Endothelial cell of umbilical vein (primary cell): Measurements from ENCODE around the gene PI3. TPM values are rescaled to one million over a fixed set of nuclear protein-coding genes. Genes with fewer than 3 reads are reported as not detected.

Experiments
- BruUV-seq: library from RNA; stranded (reverse); fragments of 400-500 nt; replicated peaks from 2 replicates; lab custom pipeline; 2021; lab: Mats Ljungman, UMichigan
- CTCF ChIA-PET: fragments of 300-600, 350-600 bp; sonication (Branson Sonifier 250); formaldehyde crosslinking; loops from one replicate; lab custom pipeline; 2021; ENCODE audit warnings: antibody characterized with exemption, inconsistent platforms; lab: Charles Lee
- POLR2A ChIA-PET: fragments of 300-600, 350-600 bp; sonication (Branson Sonifier 250); formaldehyde crosslinking; loops from one replicate; lab custom pipeline; 2021; ENCODE audit warnings: antibody characterized with exemption, inconsistent platforms; lab: Charles Lee
- DNase-seq: peaks from one replicate; pipeline ENCODE4 v3.0.0-alpha.2; 2011; ENCODE audit warnings: low read depth, low spot score
- FAIRE-seq: peaks from 2 replicates; lab custom pipeline; 2011; peaks lifted over from hg19 to GRCh38; lab: Jason Lieb, UNC
- H2AFZ ChIP-seq: 2 replicates; pipeline ENCODE4 v1.6.0; 2012; ENCODE audit warnings: low read depth, low read length, control low read depth, inconsistent platforms
- H3K27ac ChIP-seq: 2 replicates; pipeline ENCODE4 v1.5.1; 2011; ENCODE audit warnings: low read depth, mild to moderate bottlenecking, control low read depth, low read length, moderate library complexity; ENCODE audit not compliant: insufficient read depth
- H3K27me3 ChIP-seq, 2 experiments: 2 replicates each; pipeline versions ENCODE4 v1.6.0 to v1.6.1; 2011; ENCODE audit warnings: low read length in 2 of 2, mixed read lengths in 1 of 2; ENCODE audit not compliant: control insufficient read depth in 2 of 2, insufficient read depth in 2 of 2
- H3K36me3 ChIP-seq, 2 experiments: 2 replicates in 1 of 2; 3 replicates in 1 of 2; pipeline ENCODE4 v1.5.1; 2011; ENCODE audit warnings: low read length in 2 of 2, mild to moderate bottlenecking in 1 of 2, moderate library complexity in 1 of 2; ENCODE audit not compliant: control insufficient read depth in 2 of 2, insufficient read depth in 2 of 2; ENCODE audit errors: extremely low read depth in 1 of 2
- H3K4me1 ChIP-seq: 3 replicates; pipeline ENCODE4 v1.5.1; 2011; ENCODE audit warnings: mild to moderate bottlenecking, low read length; ENCODE audit not compliant: control insufficient read depth, insufficient read depth; ENCODE audit errors: extremely low read depth
- H3K4me2 ChIP-seq: 2 replicates; pipeline ENCODE4 v1.6.1; 2011; ENCODE audit warnings: low read length, control low read depth, mixed read lengths; ENCODE audit not compliant: insufficient read depth
- H3K4me3 ChIP-seq, 3 experiments: fragments of 200-600 bp in 1 of 3; sonication (generic), shearing (Covaris generic) in 1 of 3; replicated peaks in 1 of 3; 2 replicates each; pipeline ENCODE4 v1.5.1; 2011 to 2016; ENCODE audit warnings: control low read depth in 3 of 3, low read length in 3 of 3, mild to moderate bottlenecking in 2 of 3, inconsistent platforms in 1 of 3, low read depth in 1 of 3, moderate library complexity in 1 of 3; ENCODE audit not compliant: insufficient read depth in 1 of 3
- H3K79me2 ChIP-seq: 2 replicates; pipeline ENCODE4 v1.6.0; 2012; ENCODE audit warnings: low read length, inconsistent platforms; ENCODE audit not compliant: control insufficient read depth, insufficient read depth
- H3K9ac ChIP-seq: replicated peaks from 2 replicates; pipeline ENCODE3; 2011; ENCODE audit warnings: low read length, control low read depth; ENCODE audit not compliant: insufficient read depth; ENCODE audit errors: extremely low read depth
- H3K9me1 ChIP-seq: replicated peaks from 3 replicates; pipeline ENCODE4 v1.6.0; 2011; ENCODE audit warnings: mild to moderate bottlenecking, low read length; ENCODE audit not compliant: control insufficient read depth, insufficient read depth; ENCODE audit errors: extremely low read depth
- H3K9me3 ChIP-seq: replicated peaks from 2 replicates; pipeline ENCODE4 v1.5.1; 2012; ENCODE audit warnings: low read length, inconsistent platforms; ENCODE audit not compliant: control insufficient read depth, insufficient read depth
- H4K20me1 ChIP-seq: replicated peaks from 2 replicates; pipeline ENCODE3; 2011; ENCODE audit warnings: mild to moderate bottlenecking, low read length; ENCODE audit not compliant: control insufficient read depth, insufficient read depth; ENCODE audit errors: extremely low read depth
- CTCF ChIP-seq, 2 donors: IDR thresholded peaks; 1 replicate in 1 of 2; 2 replicates in 1 of 2; pipeline ENCODE4 v1.5.1; 2011; ENCODE audit warnings: low read length in 2 of 2, mild to moderate bottlenecking in 2 of 2, moderate library complexity in 2 of 2, control low read depth in 1 of 2, inconsistent platforms in 1 of 2, low read depth in 1 of 2; ENCODE audit not compliant: insufficient read depth in 1 of 2; ENCODE audit errors: extremely low read depth in 1 of 2
- EZH2 ChIP-seq: IDR thresholded peaks from 2 replicates; pipeline ENCODE4 v1.6.1; 2012; ENCODE audit warnings: borderline replicate concordance, low read depth, mild to moderate bottlenecking, moderate library complexity, low read length, inconsistent platforms; ENCODE audit not compliant: severe bottlenecking
- FOS ChIP-seq: IDR thresholded peaks from 2 replicates; pipeline ENCODE4 v1.6.1; 2011; ENCODE audit warnings: mild to moderate bottlenecking, low read length, moderate library complexity, borderline replicate concordance; ENCODE audit not compliant: insufficient read depth
- GATA2 ChIP-seq: IDR thresholded peaks from 2 replicates; pipeline ENCODE4 v1.7.0; 2011; ENCODE audit warnings: low read depth, mild to moderate bottlenecking, moderate library complexity, mixed read lengths, low read length; ENCODE audit not compliant: insufficient read length, insufficient read depth
- JUN ChIP-seq: IDR thresholded peaks from 2 replicates; pipeline ENCODE4 v1.6.1; 2011; ENCODE audit warnings: borderline replicate concordance, low read depth; ENCODE audit not compliant: insufficient read length, insufficient read depth
- MAX ChIP-seq: IDR thresholded peaks from 2 replicates; pipeline ENCODE4 v1.6.1; 2011; ENCODE audit not compliant: insufficient read depth, insufficient read length
- MYC ChIP-seq: IDR thresholded peaks from one replicate; pipeline ENCODE4 v1.6.1; 2011; ENCODE audit warnings: mild to moderate bottlenecking, low read depth, low read length
- POLR2A ChIP-seq: IDR thresholded peaks from 2 replicates; pipeline ENCODE4 v1.6.1; 2012; ENCODE audit warnings: low read depth, mild to moderate bottlenecking, control low read depth, low read length
- POLR2AphosphoS5 ChIP-seq: IDR thresholded peaks from 2 replicates; pipeline ENCODE4 v1.6.1; 2012; ENCODE audit warnings: low read depth, mild to moderate bottlenecking, control low read depth, low read length, moderate library complexity; ENCODE audit not compliant: insufficient read depth
- dilution Hi-C: fragments of 300-500 bp; cut with MboI; formaldehyde crosslinking; loops from one replicate; pipeline ENCODE4 v1.15.0; 2019; ENCODE audit warnings: low sequenced_read_pairs; ENCODE audit not compliant: extremely low pct_ligation_motif_present
- intact Hi-C: fragments of 100-400 bp; cut with micrococcal nuclease; formaldehyde crosslinking; loops from one replicate; pipeline ENCODE4 v1.10.0; 2022
- polyA plus RNA-seq, 4 experiments: library from polyadenylated mRNA; depleted of rRNA in 3 of 4; stranded (reverse) in 3 of 4; unstranded in 1 of 4; fragments of >200 nt; gene quantifications; 2 replicates each; pipeline versions ENCODE4 v1.2.1 to v1.2.3, GENCODE V29; 2011 to 2012; ENCODE audit warnings: missing spikeins in 1 of 4
- total RNA-seq: library from RNA; stranded (reverse); gene quantifications from 2 replicates; pipeline ENCODE4 v1.2.3, GENCODE V29; 2021

The PI3 gene
- total and polyA plus RNA-seq, 2 donors (not counting 3 experiments of a cell fraction or from before 2014, with no cell fraction given), result not detected

- Histone ChIP-seq H3K4me2 (no peak overlapping the region), H3K4me1 (no peaks in the 10 kb centered on the region), H4K20me1 (no peaks in the 10 kb centered on the region), H3K27me3 (peaks cover 7% of the 10 kb centered on the region in 2 experiments), H3K79me2 (no peaks in the 10 kb centered on the region), H3K9me1 (no peaks in the 10 kb centered on the region), H3K36me3 (no peaks in the 10 kb centered on the region), H2AFZ (no peak overlapping the region), H3K27ac (no peak overlapping the region), H3K4me3 (no peak overlapping the region), H3K9ac (no peak overlapping the region), H3K9me3 (no peaks in the 10 kb centered on the region)
- DNase-seq, result no peak
- FAIRE-seq, result no peak
- TF ChIP-seq CTCF (IDR thresholded peaks at IDR 0.05; ENCODE audit: extremely low read depth in 1 of 2, insufficient read depth in 1 of 2, low read depth in 1 of 2, low read length in 2 of 2) (no peak), GATA2 (no peak), FOS (no peak), EZH2 (no peak), MAX (no peak), POLR2A (no peak), JUN (no peak), MYC (no peak), POLR2AphosphoS5 (no peak)
- ChIA-PET CTCF (interaction anchor here (0.6 kb wide), 1 partner anchor 10 kb away, joined by 3 read pairs; no protein-coding TSS in a partner anchor), POLR2A (no interaction called here)
- dilution Hi-C loops (no loop called here), intact Hi-C loops (no loop called here)
- no TSS peak for BruUV-seq
Observed at GRCh38 chr20:45149062-45149461, 25.6 kb upstream of the PI3 start.
